ENCODE measurements around the gene USP6NL. TPM values are rescaled to one million over a fixed set of nuclear protein-coding genes. Genes with fewer than 3 reads are reported as not detected.

The USP6NL gene
- total RNA-seq, 1 experiment from 2014 or later, result 13.0 TPM

DNA sequence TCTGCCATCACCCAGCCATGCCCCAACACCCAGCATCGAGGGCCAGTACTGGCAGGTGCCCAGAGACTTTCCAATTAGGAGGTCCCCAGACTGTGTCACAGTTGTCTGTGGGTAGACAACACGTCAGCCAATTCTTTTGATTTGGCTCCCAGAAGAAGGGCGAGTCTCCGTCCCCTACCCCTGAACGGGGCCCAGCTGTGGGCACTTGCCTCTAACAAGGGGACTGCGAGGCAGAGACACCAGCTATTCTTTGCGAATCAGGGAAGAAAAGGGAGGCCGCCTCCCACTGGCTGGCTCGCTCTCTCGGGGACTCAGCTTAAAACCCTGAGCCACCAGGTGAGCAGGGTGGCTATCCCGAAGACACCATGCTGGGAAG is 167.3 kb downstream of the USP6NL start:
- Histone ChIP-seq H3K4me2 (ENCODE audit: low read length) (no peak overlapping the region), H3K4me1 (ENCODE audit: insufficient read depth, low read length) (no peaks in the 10 kb centered on the region), H2AFZ (ENCODE audit: low read length) (no peak overlapping the region), H3K79me2 (ENCODE audit: low read length) (no peaks in the 10 kb centered on the region), H3K9ac (ENCODE audit: low read length) (no peak overlapping the region), H4K20me1 (ENCODE audit: low read length) (no peaks in the 10 kb centered on the region), H3K4me3 (ENCODE audit: low read length) (no peak overlapping the region), H3K27me3 (ENCODE audit: low read length) (peaks cover 40% of the 10 kb centered on the region), H3K36me3 (ENCODE audit: low read depth, low read length) (no peaks in the 10 kb centered on the region), H3K9me3 (ENCODE audit: low read length) (no peaks in the 10 kb centered on the region), H3F3A (ENCODE audit: low read length, unreplicated experiment) (no peaks in the 10 kb centered on the region), H3K27ac (ENCODE audit: low read length) (no peak overlapping the region), H3K9me2 (replicated peaks; ENCODE audit: low read length) (no peaks in the 10 kb centered on the region)
- no TSS peak for BruUV-seq (replicated peaks)
- CTCF ChIA-PET, result no interaction called here
- POLR2A ChIA-PET (ENCODE audit: unreplicated experiment), result no interaction called here
- DNase-seq (no peak), ATAC-seq (no peak)
- intact Hi-C loops (cut with micrococcal nuclease), result no loop called here
- TF ChIP-seq EZH2phosphoT487 (IDR thresholded peaks at IDR 0.05; ENCODE audit: borderline replicate concordance, low read length), result no peak
- no peak for TF ChIP-seq EZH2 (IDR thresholded peaks at IDR 0.05; ENCODE audit: low read length, unreplicated experiment)
- TF ChIP-seq, protein P1, sequence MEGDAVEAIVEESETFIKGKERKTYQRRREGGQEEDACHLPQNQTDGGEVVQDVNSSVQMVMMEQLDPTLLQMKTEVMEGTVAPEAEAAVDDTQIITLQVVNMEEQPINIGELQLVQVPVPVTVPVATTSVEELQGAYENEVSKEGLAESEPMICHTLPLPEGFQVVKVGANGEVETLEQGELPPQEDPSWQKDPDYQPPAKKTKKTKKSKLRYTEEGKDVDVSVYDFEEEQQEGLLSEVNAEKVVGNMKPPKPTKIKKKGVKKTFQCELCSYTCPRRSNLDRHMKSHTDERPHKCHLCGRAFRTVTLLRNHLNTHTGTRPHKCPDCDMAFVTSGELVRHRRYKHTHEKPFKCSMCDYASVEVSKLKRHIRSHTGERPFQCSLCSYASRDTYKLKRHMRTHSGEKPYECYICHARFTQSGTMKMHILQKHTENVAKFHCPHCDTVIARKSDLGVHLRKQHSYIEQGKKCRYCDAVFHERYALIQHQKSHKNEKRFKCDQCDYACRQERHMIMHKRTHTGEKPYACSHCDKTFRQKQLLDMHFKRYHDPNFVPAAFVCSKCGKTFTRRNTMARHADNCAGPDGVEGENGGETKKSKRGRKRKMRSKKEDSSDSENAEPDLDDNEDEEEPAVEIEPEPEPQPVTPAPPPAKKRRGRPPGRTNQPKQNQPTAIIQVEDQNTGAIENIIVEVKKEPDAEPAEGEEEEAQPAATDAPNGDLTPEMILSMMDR (conservative IDR thresholded peaks at IDR 0.05; ENCODE audit: low read depth, low read length), result no peak

DNA sequence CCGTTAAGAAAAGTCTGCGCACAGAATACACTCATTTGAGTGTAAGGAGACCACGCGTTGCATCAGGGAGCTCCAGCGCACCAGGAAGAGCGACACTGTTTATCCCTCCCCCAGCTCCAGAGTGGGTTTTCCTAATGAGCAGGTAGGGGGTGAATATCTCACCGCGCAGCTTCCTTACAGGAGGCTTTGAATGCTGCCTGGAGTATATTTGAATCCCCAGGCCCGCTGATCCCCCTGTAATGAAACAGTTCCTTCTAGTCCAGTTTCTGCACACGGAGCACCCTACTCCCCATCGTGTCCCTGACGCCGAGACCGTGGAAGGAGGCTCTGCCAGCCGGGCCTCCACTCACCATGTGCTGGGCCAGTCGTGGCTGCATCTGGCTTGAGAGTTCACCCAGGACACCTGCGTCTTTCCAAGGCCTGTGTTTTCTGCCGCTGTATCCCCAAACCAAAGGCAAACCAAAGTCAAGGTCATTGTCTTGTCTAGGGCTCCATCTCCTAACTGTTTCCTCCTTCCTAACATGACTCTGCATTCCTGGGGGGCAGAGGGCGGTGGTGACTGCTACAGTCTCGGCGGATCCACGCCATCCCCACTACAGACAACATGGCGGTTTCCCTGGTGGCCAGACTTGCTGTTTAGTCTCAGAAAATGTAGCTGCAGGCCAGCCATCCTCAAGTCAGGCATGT is 167.8 kb downstream of the USP6NL start:
- intact Hi-C loops (cut with micrococcal nuclease), result no loop called here
- no peaks in the 10 kb centered on the region for H3F3A ChIP-seq (ENCODE audit: low read length, unreplicated experiment)
- DNase-seq (no peak), ATAC-seq (no peak)
- H4K20me1 ChIP-seq (ENCODE audit: low read length), result no peaks in the 10 kb centered on the region
- no TSS peak for BruUV-seq (replicated peaks)
- TF ChIP-seq, protein P1 (conservative IDR thresholded peaks at IDR 0.05; ENCODE audit: low read depth, low read length), result no peak
- TF ChIP-seq EZH2 (IDR thresholded peaks at IDR 0.05; ENCODE audit: low read length, unreplicated experiment) (no peak), EZH2phosphoT487 (IDR thresholded peaks at IDR 0.05; ENCODE audit: borderline replicate concordance, low read length) (no peak)
- no peaks in the 10 kb centered on the region for H3K36me3 ChIP-seq (ENCODE audit: low read depth, low read length)
- H3K79me2 ChIP-seq (ENCODE audit: low read length), result no peaks in the 10 kb centered on the region
- H3K9ac ChIP-seq (ENCODE audit: low read length), result no peak overlapping the region
- POLR2A ChIA-PET (ENCODE audit: unreplicated experiment), result no interaction called here
- no peak overlapping the region for H3K27ac ChIP-seq (ENCODE audit: low read length)
- no peak overlapping the region for H3K4me3 ChIP-seq (ENCODE audit: low read length)
- no peaks in the 10 kb centered on the region for H3K4me1 ChIP-seq (ENCODE audit: insufficient read depth, low read length)
- no peak overlapping the region for H2AFZ ChIP-seq (ENCODE audit: low read length)
- no peak overlapping the region for H3K4me2 ChIP-seq (ENCODE audit: low read length)
- CTCF ChIA-PET, result no interaction called here
- no peaks in the 10 kb centered on the region for H3K9me2 ChIP-seq (replicated peaks; ENCODE audit: low read length)
- H3K9me3 ChIP-seq (ENCODE audit: low read length), result no peaks in the 10 kb centered on the region
- H3K27me3 ChIP-seq (ENCODE audit: low read length), result peaks cover 37% of the 10 kb centered on the region

DNA sequence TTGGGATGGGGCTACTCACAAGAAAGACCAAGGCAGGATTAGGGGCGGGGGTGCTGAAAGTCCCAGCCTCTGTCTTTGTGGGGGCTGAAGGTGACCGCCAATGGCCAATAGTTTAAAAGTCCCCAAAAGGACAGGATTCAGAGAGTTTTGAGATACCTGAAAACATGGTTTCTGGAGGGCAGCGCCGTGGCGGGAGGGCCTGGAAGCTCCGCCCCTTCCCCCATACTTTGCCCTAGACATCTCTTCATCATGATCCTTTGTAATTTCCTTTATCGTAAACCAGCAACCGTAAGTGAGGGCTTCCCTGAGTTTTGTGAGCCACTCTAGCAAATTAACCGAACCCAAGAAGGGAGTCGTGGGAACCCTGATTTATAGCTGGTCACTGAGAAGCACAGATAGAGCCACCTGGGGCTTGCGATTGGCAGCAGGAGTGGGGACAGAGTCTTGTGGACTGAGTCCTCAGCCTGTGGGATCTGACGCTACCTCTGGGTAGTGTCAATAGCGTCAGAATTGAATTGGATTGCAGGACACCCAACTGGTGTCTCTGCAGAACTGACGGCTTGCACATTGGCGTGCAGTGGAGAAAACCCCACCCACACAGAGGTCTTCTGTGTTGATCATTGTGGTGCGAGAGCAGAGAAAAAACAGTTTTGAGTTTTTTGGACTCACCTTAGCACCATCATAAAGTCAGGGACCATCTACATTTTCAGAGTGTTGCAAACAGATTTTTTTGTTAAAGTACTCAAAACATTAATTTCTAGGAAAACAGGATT is 169.3 kb downstream of the USP6NL start:
- intact Hi-C loops (cut with micrococcal nuclease), result no loop called here
- H3K9me3 ChIP-seq (ENCODE audit: low read length), result no peaks in the 10 kb centered on the region
- no peak overlapping the region for H3K9ac ChIP-seq (ENCODE audit: low read length)
- no peak overlapping the region for H3K4me2 ChIP-seq (ENCODE audit: low read length)
- H3F3A ChIP-seq (ENCODE audit: low read length, unreplicated experiment), result no peaks in the 10 kb centered on the region
- POLR2A ChIA-PET (ENCODE audit: unreplicated experiment), result no interaction called here
- H3K4me1 ChIP-seq (ENCODE audit: insufficient read depth, low read length), result no peaks in the 10 kb centered on the region
- BruUV-seq (replicated peaks), result no TSS peak
- H3K4me3 ChIP-seq (ENCODE audit: low read length), result no peak overlapping the region
- TF ChIP-seq EZH2 (IDR thresholded peaks at IDR 0.05; ENCODE audit: low read length, unreplicated experiment), result no peak
- TF ChIP-seq, protein P1 (conservative IDR thresholded peaks at IDR 0.05; ENCODE audit: low read depth, low read length), result no peak
- no peak for TF ChIP-seq EZH2phosphoT487 (IDR thresholded peaks at IDR 0.05; ENCODE audit: borderline replicate concordance, low read length)
- H3K27ac ChIP-seq (ENCODE audit: low read length), result no peak overlapping the region
- H3K9me2 ChIP-seq (replicated peaks; ENCODE audit: low read length), result no peaks in the 10 kb centered on the region
- no peaks in the 10 kb centered on the region for H4K20me1 ChIP-seq (ENCODE audit: low read length)
- H3K79me2 ChIP-seq (ENCODE audit: low read length), result no peaks in the 10 kb centered on the region
- no peaks in the 10 kb centered on the region for H3K36me3 ChIP-seq (ENCODE audit: low read depth, low read length)
- peaks cover 30% of the 10 kb centered on the region for H3K27me3 ChIP-seq (ENCODE audit: low read length)
- CTCF ChIA-PET, result no interaction called here
- ATAC-seq (no peak), DNase-seq (no peak)
- H2AFZ ChIP-seq (ENCODE audit: low read length), result no peak overlapping the region

Data from PC-3 (cell line).